OCI-LY1 (cell line): ENCODE data around the gene NISCH.

Experiments
- H2AFZ ChIP-seq: fragments of 200-600 bp; sonication (generic), shearing (Covaris generic); 2 replicates; pipeline ENCODE4 v1.6.0; 2014; ENCODE audit warnings: antibody characterized with exemption, mild to moderate bottlenecking, low read length
- H3F3A ChIP-seq: fragments of 200-600 bp; sonication (generic), shearing (Covaris generic); 2 replicates; pipeline ENCODE4 v1.6.0; 2014; ENCODE audit warnings: mild to moderate bottlenecking, antibody characterized with exemption, low read length, moderate library complexity; ENCODE audit not compliant: insufficient read depth
- H3K27ac ChIP-seq: fragments of 200-600 bp; sonication (generic); 2 replicates; pipeline ENCODE4 v1.5.1; 2014; ENCODE audit warnings: low read length, mixed run types, mild to moderate bottlenecking, low read depth; ENCODE audit not compliant: poor library complexity, severe bottlenecking
- H3K27me3 ChIP-seq: fragments of 200-600 bp; sonication (generic); 2 replicates; pipeline ENCODE4 v1.6.0; 2014; ENCODE audit warnings: antibody characterized with exemption, mild to moderate bottlenecking, low read length, moderate library complexity; ENCODE audit not compliant: insufficient read depth
- H3K36me3 ChIP-seq: fragments of 200-600 bp; sonication (generic); 2 replicates; pipeline ENCODE4 v1.6.1; 2014; ENCODE audit warnings: mild to moderate bottlenecking, antibody characterized with exemption, low read length, moderate library complexity, mixed read lengths; ENCODE audit not compliant: insufficient read depth
- H3K4me1 ChIP-seq: fragments of 200-600 bp; sonication (generic); 2 replicates; pipeline ENCODE4 v1.5.1; 2014; ENCODE audit warnings: mild to moderate bottlenecking, low read length, moderate library complexity; ENCODE audit not compliant: insufficient read depth, severe bottlenecking
- H3K4me2 ChIP-seq: fragments of 200-600 bp; sonication (generic), shearing (Covaris generic); 2 replicates; pipeline ENCODE4 v1.6.1; 2014; ENCODE audit warnings: low read length
- H3K4me3 ChIP-seq: fragments of 200-600 bp; sonication (generic); 2 replicates; pipeline ENCODE4 v1.5.1; 2014; ENCODE audit warnings: low read length, low read depth, mild to moderate bottlenecking, mixed read lengths; ENCODE audit not compliant: poor library complexity, severe bottlenecking
- H3K79me2 ChIP-seq: fragments of 200-600 bp; shearing (Covaris generic); 2 replicates; pipeline ENCODE4 v1.6.1; 2016; ENCODE audit warnings: mixed run types, low read length, mixed read lengths; ENCODE audit not compliant: insufficient read depth
- H3K9ac ChIP-seq: fragments of 200-600 bp; sonication (generic), shearing (Covaris generic); 2 replicates; pipeline ENCODE4 v1.6.1; 2014; ENCODE audit warnings: mild to moderate bottlenecking, low read length, mixed read lengths
- H3K9me2 ChIP-seq: fragments of 200-600 bp; sonication (generic), shearing (Covaris generic); 2 replicates; pipeline ENCODE4 v1.6.1; 2014; ENCODE audit warnings: low read depth, mild to moderate bottlenecking, low read length, mixed read lengths
- H3K9me3 ChIP-seq: fragments of 200-600 bp; shearing (Covaris generic); 2 replicates; pipeline ENCODE4 v1.6.1; 2014; ENCODE audit warnings: low read length, mixed read lengths
- H4K20me1 ChIP-seq: fragments of 200-600 bp; sonication (generic), shearing (Covaris generic); 2 replicates; pipeline ENCODE4 v1.6.0; 2016; ENCODE audit warnings: mild to moderate bottlenecking, low read length; ENCODE audit not compliant: insufficient read depth
- CTCF ChIP-seq: fragments of 200-600 bp; sonication (generic), shearing (Covaris generic); IDR thresholded peaks from 2 replicates; pipeline ENCODE4 v1.5.1; 2017; ENCODE audit warnings: mild to moderate bottlenecking, antibody characterized with exemption, low read length, moderate library complexity, mixed read lengths
- EZH2 ChIP-seq: fragments of 200-600 bp; sonication (generic), shearing (Covaris generic); IDR thresholded peaks from 2 replicates; pipeline ENCODE4 v1.8.0; 2017; ENCODE audit warnings: borderline replicate concordance, mixed run types, mild to moderate bottlenecking, antibody characterized with exemption, low read length, moderate library complexity, mixed read lengths

The NISCH gene

GRCh38 chr3:52521881-52522650, 66.7 kb downstream of the NISCH start:
- Histone ChIP-seq H3K36me3 (peaks cover 29% of the 10 kb centered on the region), H2AFZ (no peak overlapping the region), H3K27me3 (no peaks in the 10 kb centered on the region), H3K4me3 (no peak overlapping the region), H3K4me2 (no peak overlapping the region), H3K27ac (no peak overlapping the region), H3K79me2 (no peaks in the 10 kb centered on the region), H3K9me2 (no peaks in the 10 kb centered on the region), H3K9ac (no peak overlapping the region), H3F3A (no peaks in the 10 kb centered on the region), H4K20me1 (no peaks in the 10 kb centered on the region), H3K4me1 (no peaks in the 10 kb centered on the region), H3K9me3 (no peaks in the 10 kb centered on the region)
- TF ChIP-seq EZH2 (no peak), CTCF (no peak)

GRCh38 chr3:52522651-52523251, 67.3 kb downstream of the NISCH start:
- H3K4me1 ChIP-seq: no peaks in the 10 kb centered on the region
- H3K9me3 ChIP-seq: no peaks in the 10 kb centered on the region
- no peak for TF ChIP-seq CTCF
- TF ChIP-seq EZH2: no peak
- no peak overlapping the region for H3K27ac ChIP-seq
- no peaks in the 10 kb centered on the region for H3F3A ChIP-seq
- H4K20me1 ChIP-seq: no peaks in the 10 kb centered on the region
- H3K9me2 ChIP-seq: no peaks in the 10 kb centered on the region
- H3K27me3 ChIP-seq: no peaks in the 10 kb centered on the region
- no peak overlapping the region for H3K4me3 ChIP-seq
- no peaks in the 10 kb centered on the region for H3K79me2 ChIP-seq
- peaks cover 36% of the 10 kb centered on the region for H3K36me3 ChIP-seq
- H2AFZ ChIP-seq: no peak overlapping the region
- H3K4me2 ChIP-seq: no peak overlapping the region
- no peak overlapping the region for H3K9ac ChIP-seq

- Histone ChIP-seq H3K27me3 (no peaks in the 10 kb centered on the region), H2AFZ (no peak overlapping the region), H4K20me1 (no peaks in the 10 kb centered on the region), H3K4me2 (no peak overlapping the region), H3K27ac (no peak overlapping the region), H3K9me3 (no peaks in the 10 kb centered on the region), H3K4me1 (no peaks in the 10 kb centered on the region), H3K4me3 (no peak overlapping the region), H3F3A (no peaks in the 10 kb centered on the region), H3K9me2 (no peaks in the 10 kb centered on the region), H3K36me3 (peaks cover 45% of the 10 kb centered on the region), H3K79me2 (no peaks in the 10 kb centered on the region), H3K9ac (no peak overlapping the region)
- TF ChIP-seq EZH2: no peak
- TF ChIP-seq CTCF: no peak
Measured at GRCh38 chr3:52523386-52524257, 68.2 kb downstream of the NISCH start.
